GM12864 (cell line): ENCODE data around the gene ARHGEF7.

Experiments used
- DNase-seq: peaks from one replicate; pipeline ENCODE4 v3.0.0-alpha.2; 2011; ENCODE audit warnings: low read depth
- H3K4me3 ChIP-seq: 2 replicates; pipeline ENCODE4 v1.5.1; 2011; ENCODE audit warnings: mild to moderate bottlenecking, low read depth, low read length, control low read depth
- CTCF ChIP-seq: IDR thresholded peaks from 2 replicates; pipeline ENCODE4 v1.5.1; 2011; ENCODE audit warnings: low read depth, mild to moderate bottlenecking, moderate library complexity, low read length, control low read depth, inconsistent platforms; ENCODE audit errors: missing control alignments

The ARHGEF7 gene

DNA sequence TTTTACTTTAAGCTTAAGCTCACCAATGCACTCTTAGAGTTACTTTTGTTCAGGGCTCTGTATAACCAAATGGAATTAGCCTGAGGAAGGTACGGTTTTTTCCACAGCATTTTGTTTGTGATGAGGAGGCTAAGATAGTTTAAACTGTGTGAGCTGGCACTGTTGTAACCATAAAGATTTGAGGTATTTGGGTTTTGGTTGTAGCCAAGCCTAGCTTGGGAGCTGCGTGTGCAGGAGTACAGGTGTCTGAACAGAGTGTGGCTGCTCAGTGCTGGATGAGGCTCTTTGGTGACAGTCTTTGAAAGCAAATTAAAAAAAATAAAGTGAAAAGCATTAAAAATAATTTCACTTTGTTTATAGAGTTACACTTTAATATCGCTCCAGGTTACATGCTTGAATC is 56.0 kb downstream of the ARHGEF7 start:
- no peak for TF ChIP-seq CTCF
- no peak overlapping the region for H3K4me3 ChIP-seq
- DNase-seq: no peak

- no peak for TF ChIP-seq CTCF
- no peak for DNase-seq
- H3K4me3 ChIP-seq: no peak overlapping the region
These were observed 56.5 kb downstream of the ARHGEF7 start for GRCh38 chr13:111171629-111172028.

DNA sequence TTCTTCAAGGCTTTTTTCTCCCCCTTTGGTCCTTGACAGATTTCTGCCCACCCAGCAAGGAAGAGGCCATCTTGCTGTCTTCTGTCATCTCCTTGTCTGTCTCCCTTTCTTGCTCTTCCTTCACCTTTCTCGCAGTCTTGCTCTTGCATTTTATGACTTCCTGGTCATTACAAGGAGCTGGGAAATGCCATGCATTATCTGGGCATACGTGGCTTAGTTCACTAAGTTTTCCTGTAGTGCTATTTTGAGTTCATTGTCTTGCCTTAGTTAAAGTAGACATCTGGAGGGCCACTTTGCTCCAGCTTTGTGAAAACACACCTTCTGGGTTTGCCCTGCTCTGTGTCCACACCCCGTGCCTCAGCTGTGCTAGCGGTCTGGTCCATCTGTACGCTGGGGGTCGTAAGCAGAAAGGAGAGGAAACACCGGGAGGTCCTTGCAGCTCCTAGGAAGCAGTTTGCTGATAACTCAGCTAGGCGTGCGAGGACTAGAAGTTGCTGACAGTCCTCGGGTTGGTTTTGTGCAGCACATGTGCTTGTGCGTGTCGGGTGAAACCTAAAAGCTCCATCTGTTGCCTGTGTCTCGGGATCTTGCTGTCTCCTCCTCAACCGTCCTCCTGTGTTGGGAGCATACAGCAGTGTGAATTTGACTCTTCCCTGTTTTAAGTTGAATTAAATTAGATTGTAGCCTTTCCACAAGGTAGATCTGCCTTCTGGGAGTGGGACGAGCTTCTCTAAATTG is 59.4 kb downstream of the ARHGEF7 start:
- H3K4me3 ChIP-seq: no peak overlapping the region
- no peak for TF ChIP-seq CTCF
- DNase-seq: no peak

- no peak overlapping the region for H3K4me3 ChIP-seq
These were observed 60.3 kb downstream of the ARHGEF7 start for GRCh38 chr13:111175372-111175771.

GRCh38 chr13:111175935-111176334 is 60.8 kb downstream of the ARHGEF7 start:
- DNase-seq: no peak
- H3K4me3 ChIP-seq: no peak overlapping the region
- TF ChIP-seq CTCF: no peak

More at GRCh38 chr13:111175372-111175771, 60.3 kb downstream of the ARHGEF7 start:
- TF ChIP-seq CTCF: no peak
- no peak for DNase-seq

- no peak overlapping the region for H3K4me3 ChIP-seq
- DNase-seq: no peak
- no peak for TF ChIP-seq CTCF
These were observed 61.3 kb downstream of the ARHGEF7 start for GRCh38 chr13:111176421-111176820.
